GM23338 (cell line): Measurements from ENCODE around the gene MGME1. TPM values are rescaled to one million over a fixed set of nuclear protein-coding genes. Genes with fewer than 3 reads are reported as not detected.

ENCODE experiments used
- ATAC-seq: fragments of 200-7000 bp; cut with Tn5 transposase; 3 replicates; pipeline ENCODE4 v1.9.1; 2020
- DNase-seq: peaks from one replicate; pipeline ENCODE4 v3.0.0-alpha.2; 2015; ENCODE audit warnings: low spot score
- H2AFZ ChIP-seq: fragments of 200-600 bp; sonication (generic); 2 replicates; pipeline ENCODE4 v1.8.0; 2016; ENCODE audit warnings: antibody characterized with exemption, mild to moderate bottlenecking, moderate library complexity
- H3F3A ChIP-seq: fragments of 200-600 bp; sonication (generic); replicated peaks from 2 replicates; pipeline ENCODE4 v1.8.0; 2017; ENCODE audit warnings: antibody characterized with exemption, mixed run types, low read depth
- H3K27ac ChIP-seq: fragments of 200-600 bp; sonication (generic); 2 replicates; pipeline ENCODE4 v1.6.1; 2016; ENCODE audit warnings: low read depth
- H3K27me3 ChIP-seq: fragments of 200-600 bp; sonication (generic); 2 replicates; pipeline ENCODE4 v1.8.0; 2016; ENCODE audit warnings: mild to moderate bottlenecking, mixed run types, moderate library complexity; ENCODE audit not compliant: insufficient read depth
- H3K36me3 ChIP-seq: fragments of 200-600 bp; sonication (generic); 2 replicates; pipeline ENCODE4 v1.8.0; 2016; ENCODE audit warnings: mild to moderate bottlenecking; ENCODE audit not compliant: insufficient read depth
- H3K4me1 ChIP-seq: fragments of 200-600 bp; sonication (generic); 2 replicates; pipeline ENCODE4 v1.8.0; 2016; ENCODE audit warnings: mild to moderate bottlenecking, moderate library complexity; ENCODE audit not compliant: insufficient read depth
- H3K4me2 ChIP-seq: fragments of 200-600 bp; sonication (generic); 2 replicates; pipeline ENCODE4 v1.7.1; 2017; ENCODE audit warnings: mixed run types
- H3K4me3 ChIP-seq: fragments of 200-600 bp; sonication (generic); 2 replicates; pipeline ENCODE4 v1.6.1; 2016; ENCODE audit warnings: mixed run types
- H3K79me2 ChIP-seq: fragments of 200-600 bp; sonication (generic); replicated peaks from 2 replicates; pipeline ENCODE4 v1.8.0; 2017; ENCODE audit warnings: mild to moderate bottlenecking; ENCODE audit not compliant: insufficient read depth
- H3K9me2 ChIP-seq: fragments of 200-600 bp; sonication (generic); 2 replicates; pipeline ENCODE4 v1.8.0; 2017; ENCODE audit not compliant: insufficient read depth
- H4K20me1 ChIP-seq: fragments of 200-600 bp; sonication (generic); replicated peaks from 2 replicates; pipeline ENCODE4 v1.8.0; 2017; ENCODE audit warnings: mild to moderate bottlenecking; ENCODE audit not compliant: insufficient read depth
- H3K27ac Mint-ChIP-seq: 2 replicates; pipeline ENCODE4 v1.8.0; 2020; ENCODE audit warnings: inconsistent platforms, mild to moderate bottlenecking, moderate library complexity, mixed read lengths
- H3K27me3 Mint-ChIP-seq: 3 replicates; pipeline ENCODE4 v1.8.0; 2022; ENCODE audit warnings: low read depth, mild to moderate bottlenecking, moderate library complexity, mixed read lengths, inconsistent platforms; ENCODE audit not compliant: insufficient read depth, poor library complexity
- H3K36me3 Mint-ChIP-seq: 3 replicates; pipeline ENCODE4 v1.8.0; 2021; ENCODE audit warnings: low read depth, mild to moderate bottlenecking, inconsistent platforms, moderate library complexity, mixed read lengths
- H3K4me1 Mint-ChIP-seq: 3 replicates; pipeline ENCODE4 v1.8.0; 2020; ENCODE audit warnings: mild to moderate bottlenecking, inconsistent platforms, mixed read lengths
- H3K4me3 Mint-ChIP-seq: 3 replicates; pipeline ENCODE4 v1.8.0; 2021; ENCODE audit warnings: moderate library complexity, mild to moderate bottlenecking, inconsistent platforms, mixed read lengths
- H3K9me3 Mint-ChIP-seq: 3 replicates; pipeline ENCODE4 v1.8.0; 2020; ENCODE audit warnings: moderate library complexity, mild to moderate bottlenecking, inconsistent platforms, mixed read lengths
- ETS1 ChIP-seq: IDR thresholded peaks from 2 replicates; pipeline ENCODE4 v1.6.1; 2016; ENCODE audit warnings: antibody characterized with exemption
- EZH2 ChIP-seq: fragments of 200-600 bp; sonication (generic); IDR thresholded peaks from one replicate; pipeline ENCODE4 v1.8.0; 2017; ENCODE audit warnings: antibody characterized with exemption, mild to moderate bottlenecking, low read depth; ENCODE audit not compliant: unreplicated experiment
- NANOG ChIP-seq: IDR thresholded peaks from 2 replicates; pipeline ENCODE4 v1.6.1; 2016; ENCODE audit warnings: antibody characterized with exemption, borderline replicate concordance
- POLR2AphosphoS5 ChIP-seq: IDR thresholded peaks from 2 replicates; pipeline ENCODE4 v1.6.1; 2016; ENCODE audit warnings: antibody characterized with exemption, low read depth
- REST ChIP-seq: IDR thresholded peaks from one replicate; pipeline ENCODE4 v1.6.1; 2018; ENCODE audit warnings: antibody characterized with exemption; ENCODE audit not compliant: unreplicated experiment
- STAT1 ChIP-seq: IDR thresholded peaks from one replicate; pipeline ENCODE4 v1.6.1; 2016; ENCODE audit warnings: antibody characterized with exemption; ENCODE audit not compliant: unreplicated experiment
- ZNF114 ChIP-seq: fragments of 250-450 bp; sonication (Bioruptor Pico); IDR thresholded peaks from 2 replicates; pipeline ENCODE4 v1.5.0; 2020; ENCODE audit warnings: mild to moderate bottlenecking, moderate library complexity
- ZNF331 ChIP-seq: fragments of 250-450 bp; sonication (Bioruptor Pico); IDR thresholded peaks from 2 replicates; pipeline ENCODE4 v1.5.0; 2020; ENCODE audit warnings: low read depth, mild to moderate bottlenecking, moderate library complexity
- ZNF462 ChIP-seq: fragments of 250-450 bp; sonication (Bioruptor Pico); IDR thresholded peaks from 2 replicates; pipeline ENCODE4 v1.5.0; 2020; ENCODE audit warnings: mild to moderate bottlenecking, moderate library complexity
- long read RNA-seq: library from polyadenylated mRNA; unstranded; transcript quantifications from one replicate; pipeline ENCODE4 v2.0.0, GENCODE V29; 2020; ENCODE audit not compliant: unreplicated experiment
- polyA plus RNA-seq: library from polyadenylated mRNA; unstranded; fragments of >200 nt; fragmentation: Nextera tagmentation; extraction: Ambion mirVana; gene quantifications from 2 replicates; pipeline ENCODE4 v1.2.1, GENCODE V29; 2016
- total RNA-seq: library from RNA; depleted of rRNA; stranded (reverse); fragments of >200 nt; shearing (Covaris generic); gene quantifications from 2 replicates; pipeline ENCODE4 v1.2.3, GENCODE V29; 2014; rRNA removed
- TF ChIP-seq, protein P1 (sequence below), 2 experiments: fragments of 200-600 bp in 1 of 2; sonication (generic) in 1 of 2; conservative IDR thresholded peaks; 2 replicates each; pipeline versions ENCODE4 v1.5.1 to v1.6.1; 2016 to 2017; ENCODE audit warnings: antibody characterized with exemption in 2 of 2, low read depth in 2 of 2, mild to moderate bottlenecking in 2 of 2, moderate library complexity in 1 of 2

The MGME1 gene, protein sequence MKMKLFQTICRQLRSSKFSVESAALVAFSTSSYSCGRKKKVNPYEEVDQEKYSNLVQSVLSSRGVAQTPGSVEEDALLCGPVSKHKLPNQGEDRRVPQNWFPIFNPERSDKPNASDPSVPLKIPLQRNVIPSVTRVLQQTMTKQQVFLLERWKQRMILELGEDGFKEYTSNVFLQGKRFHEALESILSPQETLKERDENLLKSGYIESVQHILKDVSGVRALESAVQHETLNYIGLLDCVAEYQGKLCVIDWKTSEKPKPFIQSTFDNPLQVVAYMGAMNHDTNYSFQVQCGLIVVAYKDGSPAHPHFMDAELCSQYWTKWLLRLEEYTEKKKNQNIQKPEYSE
- total RNA-seq (41.5 and 43.1 TPM in 2 replicates), polyA plus RNA-seq (55.2 and 56.9 TPM in 2 replicates)
- long read RNA-seq, transcript MGME1-203 (5 exons, 2,336 nt), result major isoform, 24 of 43 reads
- long read RNA-seq, partial matches to known transcripts, result 9 of 43 reads
- long read RNA-seq, other reads (novel, unspliced or antisense), result 7 of 43 reads

- H3K79me2 ChIP-seq, result peaks cover 96% of the 10 kb centered on the region
- H3K4me1 ChIP-seq, result peaks cover 61% of the 10 kb centered on the region
- peaks cover 5% of the 10 kb centered on the region; the same call in 2 of the 3 replicates for H3K9me3 Mint-ChIP-seq
- ATAC-seq (peak; percentile 89), DNase-seq (peak; percentile 99)
- H3K4me3 ChIP-seq, result peak within 1 kb of the TSS; percentile 70
- H3K36me3 Mint-ChIP-seq, result peaks cover 78% of the 10 kb centered on the region
- peaks cover 16% of the 10 kb centered on the region for H3K27me3 Mint-ChIP-seq
- H4K20me1 ChIP-seq, result peaks cover 44% of the 10 kb centered on the region
- H3K4me2 ChIP-seq, result peak within 1 kb of the TSS; percentile 92
- H3K4me1 Mint-ChIP-seq, result peaks cover 52% of the 10 kb centered on the region
- H3K9me2 ChIP-seq, result no peaks in the 10 kb centered on the region
- H3K27me3 ChIP-seq, result no peaks in the 10 kb centered on the region
- peak within 1 kb of the TSS; percentile 100 for H3K27ac Mint-ChIP-seq
- H2AFZ ChIP-seq, result peak within 1 kb of the TSS; percentile 24
- H3K36me3 ChIP-seq, result no peaks in the 10 kb centered on the region; the same call in 1 of the 2 replicates
- 0 out of 2 replicates have a peak, but pooled peaks cover 3% of the 10 kb centered on the region for H3F3A ChIP-seq
- peak within 1 kb of the TSS; percentile 84 for H3K4me3 Mint-ChIP-seq
- H3K27ac ChIP-seq, result peak within 1 kb of the TSS; percentile 98
- no peak for TF ChIP-seq STAT1
- no peak for TF ChIP-seq ZNF462 (CRISPR knock-in tag)
- TF ChIP-seq REST, result no peak
- no peak for TF ChIP-seq NANOG
- TF ChIP-seq, protein P1, sequence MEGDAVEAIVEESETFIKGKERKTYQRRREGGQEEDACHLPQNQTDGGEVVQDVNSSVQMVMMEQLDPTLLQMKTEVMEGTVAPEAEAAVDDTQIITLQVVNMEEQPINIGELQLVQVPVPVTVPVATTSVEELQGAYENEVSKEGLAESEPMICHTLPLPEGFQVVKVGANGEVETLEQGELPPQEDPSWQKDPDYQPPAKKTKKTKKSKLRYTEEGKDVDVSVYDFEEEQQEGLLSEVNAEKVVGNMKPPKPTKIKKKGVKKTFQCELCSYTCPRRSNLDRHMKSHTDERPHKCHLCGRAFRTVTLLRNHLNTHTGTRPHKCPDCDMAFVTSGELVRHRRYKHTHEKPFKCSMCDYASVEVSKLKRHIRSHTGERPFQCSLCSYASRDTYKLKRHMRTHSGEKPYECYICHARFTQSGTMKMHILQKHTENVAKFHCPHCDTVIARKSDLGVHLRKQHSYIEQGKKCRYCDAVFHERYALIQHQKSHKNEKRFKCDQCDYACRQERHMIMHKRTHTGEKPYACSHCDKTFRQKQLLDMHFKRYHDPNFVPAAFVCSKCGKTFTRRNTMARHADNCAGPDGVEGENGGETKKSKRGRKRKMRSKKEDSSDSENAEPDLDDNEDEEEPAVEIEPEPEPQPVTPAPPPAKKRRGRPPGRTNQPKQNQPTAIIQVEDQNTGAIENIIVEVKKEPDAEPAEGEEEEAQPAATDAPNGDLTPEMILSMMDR (conservative IDR thresholded peaks at IDR 0.05; ENCODE audit: low read depth in 2 of 2), result no peak
- TF ChIP-seq ZNF331, result no peak
- TF ChIP-seq ETS1, result peak; percentile 62; the same call in 1 of the 2 replicates
- TF ChIP-seq POLR2AphosphoS5, result peak; percentile 95
- TF ChIP-seq EZH2, result no peak
- no peak for TF ChIP-seq ZNF114
These were observed at the start of gene MGME1, which contains the start of gene SNX5 for GRCh38 chr20:17968366-17969277. Gene MGME1, plus strand, starts transcription at chr20:17969018. Its CDS starts 842 bp downstream, at chr20:17969860. Gene SNX5, minus strand, starts transcription at chr20:17968794. Its CDS starts 369 bp downstream, at chr20:17968425.
